HG02759 (cell line): ENCODE measurements around the gene ZBTB34.

Experiments used
- ATAC-seq: cut with Tn5 transposase; IDR thresholded peaks from one replicate; pipeline ENCODE4 v1.9.1; 2021; ENCODE audit warnings: mild to moderate bottlenecking, moderate library complexity; ENCODE audit not compliant: unreplicated experiment

The ZBTB34 gene

GRCh38 chr9:126875756-126876510, 15.5 kb downstream of the ZBTB34 start:
- no peak for ATAC-seq

GRCh38 chr9:126876531-126876930, 16.1 kb downstream of the ZBTB34 start:
- ATAC-seq: no peak

GRCh38 chr9:126877418-126877817, 17.0 kb downstream of the ZBTB34 start:
- no peak for ATAC-seq

GRCh38 chr9:126879288-126879687, 18.8 kb downstream of the ZBTB34 start:
- no peak for ATAC-seq

GRCh38 chr9:126880226-126880946, 19.9 kb downstream of the ZBTB34 start:
- ATAC-seq: no peak

GRCh38 chr9:126880947-126881332, 20.5 kb downstream of the ZBTB34 start:
- no peak for ATAC-seq

GRCh38 chr9:126882746-126883145, 22.3 kb downstream of the ZBTB34 start:
- no peak for ATAC-seq

- ATAC-seq: no peak
Measured at GRCh38 chr9:126883636-126884035, 23.2 kb downstream of the ZBTB34 start.

- no peak for ATAC-seq
Measured at GRCh38 chr9:126885131-126885641, 24.7 kb downstream of the ZBTB34 start.

GRCh38 chr9:126886034-126886822, 25.8 kb downstream of the ZBTB34 start:
- no peak for ATAC-seq

- ATAC-seq: no peak
Measured at GRCh38 chr9:126886897-126887296, 26.5 kb downstream of the ZBTB34 start.

GRCh38 chr9:126891676-126892075, 31.2 kb downstream of the ZBTB34 start:
- no peak for ATAC-seq

GRCh38 chr9:126893079-126893478, 32.6 kb downstream of the ZBTB34 start:
- no peak for ATAC-seq

- no peak for ATAC-seq
Measured at GRCh38 chr9:126894052-126894603, 33.7 kb downstream of the ZBTB34 start.

GRCh38 chr9:126902210-126902609, 41.8 kb downstream of the ZBTB34 start:
- ATAC-seq: no peak

- no peak for ATAC-seq
Measured at GRCh38 chr9:126904586-126904985, 44.1 kb downstream of the ZBTB34 start.

GRCh38 chr9:126906091-126906490, 45.7 kb downstream of the ZBTB34 start:
- ATAC-seq: no peak

- no peak for ATAC-seq
Measured at GRCh38 chr9:126907058-126907457, 46.6 kb downstream of the ZBTB34 start.

GRCh38 chr9:126914458-126915280, 54.2 kb downstream of the ZBTB34 start, which contains the start of gene RALGPS1:
Gene RALGPS1 (plus strand): TSS chr9:126914782. CDS start chr9:126962290, 47,508 bp downstream.
- peak; percentile 98 for ATAC-seq

GRCh38 chr9:126915281-126915816, 54.9 kb downstream of the ZBTB34 start:
- peak; percentile 2 for ATAC-seq
